ENCODE measurements around the gene RPL11. TPM values are rescaled to one million over a fixed set of nuclear protein-coding genes. Genes with fewer than 3 reads are reported as not detected.

Gene RPL11
- total RNA-seq, 1 donor from 2014 or later = 843 TPM

DNA sequence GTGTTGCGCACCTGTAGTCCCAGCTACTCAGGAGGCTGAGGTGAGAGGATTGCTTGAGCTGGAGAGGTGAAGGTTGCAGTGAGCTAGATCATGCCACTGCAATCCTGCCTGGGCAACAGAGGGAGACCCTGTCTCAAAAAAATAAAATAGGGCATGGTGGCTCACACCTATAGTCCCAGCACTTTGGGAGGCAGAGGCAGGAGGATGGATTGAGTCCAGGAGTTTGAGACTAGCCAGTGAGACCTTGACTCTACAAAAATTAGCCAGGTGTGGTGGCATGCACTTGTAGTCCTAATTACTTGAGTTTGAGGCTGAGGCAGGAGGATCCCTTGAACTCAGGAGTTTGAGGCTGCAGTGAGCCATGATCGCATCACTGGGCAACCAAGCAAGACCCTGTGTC, 9.7 kb downstream of the RPL11 start:
- H3K27me3 Mint-ChIP-seq (ENCODE audit: unreplicated experiment) = no peaks in the 10 kb centered on the region
- no peak overlapping the region for H3K27ac Mint-ChIP-seq (ENCODE audit: unreplicated experiment)
- no peaks in the 10 kb centered on the region for H3K9me3 Mint-ChIP-seq (ENCODE audit: unreplicated experiment)
- peaks cover 38% of the 10 kb centered on the region for H3K36me3 Mint-ChIP-seq (ENCODE audit: unreplicated experiment)
- H3K4me3 Mint-ChIP-seq (ENCODE audit: unreplicated experiment) = no peak overlapping the region
- H3K4me1 Mint-ChIP-seq (ENCODE audit: unreplicated experiment) = peaks cover 8% of the 10 kb centered on the region
- TF ChIP-seq, protein P1, sequence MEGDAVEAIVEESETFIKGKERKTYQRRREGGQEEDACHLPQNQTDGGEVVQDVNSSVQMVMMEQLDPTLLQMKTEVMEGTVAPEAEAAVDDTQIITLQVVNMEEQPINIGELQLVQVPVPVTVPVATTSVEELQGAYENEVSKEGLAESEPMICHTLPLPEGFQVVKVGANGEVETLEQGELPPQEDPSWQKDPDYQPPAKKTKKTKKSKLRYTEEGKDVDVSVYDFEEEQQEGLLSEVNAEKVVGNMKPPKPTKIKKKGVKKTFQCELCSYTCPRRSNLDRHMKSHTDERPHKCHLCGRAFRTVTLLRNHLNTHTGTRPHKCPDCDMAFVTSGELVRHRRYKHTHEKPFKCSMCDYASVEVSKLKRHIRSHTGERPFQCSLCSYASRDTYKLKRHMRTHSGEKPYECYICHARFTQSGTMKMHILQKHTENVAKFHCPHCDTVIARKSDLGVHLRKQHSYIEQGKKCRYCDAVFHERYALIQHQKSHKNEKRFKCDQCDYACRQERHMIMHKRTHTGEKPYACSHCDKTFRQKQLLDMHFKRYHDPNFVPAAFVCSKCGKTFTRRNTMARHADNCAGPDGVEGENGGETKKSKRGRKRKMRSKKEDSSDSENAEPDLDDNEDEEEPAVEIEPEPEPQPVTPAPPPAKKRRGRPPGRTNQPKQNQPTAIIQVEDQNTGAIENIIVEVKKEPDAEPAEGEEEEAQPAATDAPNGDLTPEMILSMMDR (IDR thresholded peaks at IDR 0.05) = no peak
- no peak for DNase-seq (ENCODE audit: extremely low spot score, unreplicated experiment)

GRCh38 chr1:23701996-23702395, 10.4 kb downstream of the RPL11 start:
- H3K4me3 Mint-ChIP-seq (ENCODE audit: unreplicated experiment) = no peak overlapping the region
- peaks cover 33% of the 10 kb centered on the region for H3K36me3 Mint-ChIP-seq (ENCODE audit: unreplicated experiment)
- TF ChIP-seq, protein P1 (IDR thresholded peaks at IDR 0.05) = no peak
- H3K4me1 Mint-ChIP-seq (ENCODE audit: unreplicated experiment) = peaks cover 5% of the 10 kb centered on the region
- H3K27me3 Mint-ChIP-seq (ENCODE audit: unreplicated experiment) = no peaks in the 10 kb centered on the region
- DNase-seq (ENCODE audit: extremely low spot score, unreplicated experiment) = no peak
- H3K9me3 Mint-ChIP-seq (ENCODE audit: unreplicated experiment) = no peaks in the 10 kb centered on the region
- no peak overlapping the region for H3K27ac Mint-ChIP-seq (ENCODE audit: unreplicated experiment)

GRCh38 chr1:23704834-23705495, 13.4 kb downstream of the RPL11 start:
- H3K9me3 Mint-ChIP-seq (ENCODE audit: unreplicated experiment) = no peaks in the 10 kb centered on the region
- H3K36me3 Mint-ChIP-seq (ENCODE audit: unreplicated experiment) = peaks cover 19% of the 10 kb centered on the region
- DNase-seq (ENCODE audit: extremely low spot score, unreplicated experiment) = no peak
- H3K27me3 Mint-ChIP-seq (ENCODE audit: unreplicated experiment) = no peaks in the 10 kb centered on the region
- no peaks in the 10 kb centered on the region for H3K4me1 Mint-ChIP-seq (ENCODE audit: unreplicated experiment)
- TF ChIP-seq, protein P1 (IDR thresholded peaks at IDR 0.05) = no peak
- no peak overlapping the region for H3K27ac Mint-ChIP-seq (ENCODE audit: unreplicated experiment)
- H3K4me3 Mint-ChIP-seq (ENCODE audit: unreplicated experiment) = no peak overlapping the region

DNA sequence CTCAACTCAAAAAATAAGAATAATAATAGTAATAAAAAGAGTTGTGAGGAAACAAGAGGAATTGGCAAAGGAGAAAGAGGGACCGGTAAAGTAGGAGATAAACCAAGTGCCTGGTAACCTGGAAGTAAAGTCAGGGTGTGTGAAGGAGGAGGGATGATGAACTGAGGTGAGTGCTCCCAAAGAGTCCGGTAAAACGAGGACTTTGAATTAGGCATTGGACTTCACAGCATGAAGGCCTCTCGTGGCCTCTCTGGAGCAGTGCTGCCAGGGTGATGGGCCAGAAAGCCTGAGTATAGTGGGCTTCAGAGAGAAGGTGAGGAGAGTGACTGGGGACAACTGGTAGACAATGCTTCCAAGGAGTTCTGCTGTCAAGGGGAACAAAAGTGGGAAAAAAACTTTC, 17.6 kb downstream of the RPL11 start:
- H3K27ac Mint-ChIP-seq (ENCODE audit: unreplicated experiment) = no peak overlapping the region
- no peaks in the 10 kb centered on the region for H3K4me1 Mint-ChIP-seq (ENCODE audit: unreplicated experiment)
- no peak for DNase-seq (ENCODE audit: extremely low spot score, unreplicated experiment)
- TF ChIP-seq, protein P1 (IDR thresholded peaks at IDR 0.05) = no peak
- H3K9me3 Mint-ChIP-seq (ENCODE audit: unreplicated experiment) = no peaks in the 10 kb centered on the region
- no peak overlapping the region for H3K4me3 Mint-ChIP-seq (ENCODE audit: unreplicated experiment)
- H3K36me3 Mint-ChIP-seq (ENCODE audit: unreplicated experiment) = peaks cover 9% of the 10 kb centered on the region
- no peaks in the 10 kb centered on the region for H3K27me3 Mint-ChIP-seq (ENCODE audit: unreplicated experiment)

- Mint-ChIP-seq H3K27ac (ENCODE audit: unreplicated experiment) (no peak overlapping the region), H3K9me3 (ENCODE audit: unreplicated experiment) (no peaks in the 10 kb centered on the region), H3K27me3 (ENCODE audit: unreplicated experiment) (no peaks in the 10 kb centered on the region), H3K4me3 (ENCODE audit: unreplicated experiment) (no peak overlapping the region), H3K4me1 (ENCODE audit: unreplicated experiment) (peaks cover 3% of the 10 kb centered on the region), H3K36me3 (ENCODE audit: unreplicated experiment) (peaks cover 3% of the 10 kb centered on the region)
- TF ChIP-seq, protein P1 (IDR thresholded peaks at IDR 0.05) = peak; percentile 50
- DNase-seq (ENCODE audit: extremely low spot score, unreplicated experiment) = no peak
Measured at GRCh38 chr1:23718482-23718881, 26.9 kb downstream of the RPL11 start.

Data from osteocyte (in vitro differentiated cells).